Adipocyte (in vitro differentiated cells): ENCODE data around the gene DGKG.

Experiments used
- DNase-seq: peaks from one replicate; pipeline ENCODE4 v3.0.0-alpha.2; 2015; ENCODE audit warnings: low read depth
- H3K27me3 ChIP-seq: replicated peaks from 2 replicates; pipeline ENCODE4 v1.7.0; 2013; ENCODE audit warnings: mild to moderate bottlenecking, low read length, moderate library complexity; ENCODE audit not compliant: control insufficient read depth, insufficient read depth
- H3K36me3 ChIP-seq: 2 replicates; pipeline ENCODE4 v1.7.0; 2013; ENCODE audit warnings: low read length, mild to moderate bottlenecking, moderate library complexity; ENCODE audit not compliant: control insufficient read depth, insufficient read depth, severe bottlenecking
- H3K4me1 ChIP-seq: 2 replicates; pipeline ENCODE4 v1.7.0; 2013; ENCODE audit warnings: mild to moderate bottlenecking, low read length, moderate library complexity; ENCODE audit not compliant: control insufficient read depth, insufficient read depth
- H3K4me3 ChIP-seq: 2 replicates; pipeline ENCODE4 v1.7.0; 2013; ENCODE audit warnings: mild to moderate bottlenecking, low read length, moderate library complexity
- H3K9ac ChIP-seq: 2 replicates; pipeline ENCODE4 v1.7.0; 2013; ENCODE audit warnings: mild to moderate bottlenecking, low read length, moderate library complexity
- H3K9me3 ChIP-seq: 2 replicates; pipeline ENCODE4 v1.7.0; 2013; ENCODE audit warnings: mild to moderate bottlenecking, low read length, moderate library complexity; ENCODE audit not compliant: control insufficient read depth

The DGKG gene

DNA sequence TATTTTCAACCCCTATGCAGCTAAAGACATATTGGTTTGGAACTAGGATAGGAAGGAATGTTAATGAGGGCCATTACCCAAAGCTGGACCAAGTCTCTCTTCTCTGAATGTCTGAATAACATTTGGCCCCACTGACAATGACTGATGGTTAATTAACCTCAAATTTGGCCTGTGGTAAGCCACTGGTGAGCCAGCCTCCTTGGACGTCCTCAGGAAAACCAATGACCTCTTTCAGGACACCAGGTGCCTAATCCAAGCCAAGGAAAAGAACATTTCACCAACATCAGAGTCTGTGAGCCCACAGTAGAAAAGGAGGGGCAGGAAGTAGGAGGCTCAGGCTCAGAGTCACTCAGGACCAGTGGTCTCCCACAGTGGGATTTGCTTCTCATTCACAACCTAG, 196.7 kb downstream of the DGKG start:
- H3K4me3 ChIP-seq, result no peak overlapping the region
- peaks cover 6% of the 10 kb centered on the region for H3K27me3 ChIP-seq
- H3K36me3 ChIP-seq, result no peaks in the 10 kb centered on the region
- no peak overlapping the region for H3K9ac ChIP-seq
- H3K9me3 ChIP-seq, result no peaks in the 10 kb centered on the region
- H3K4me1 ChIP-seq, result no peaks in the 10 kb centered on the region
- DNase-seq, result no peak

- Histone ChIP-seq H3K4me3 (no peak overlapping the region), H3K4me1 (no peaks in the 10 kb centered on the region), H3K27me3 (peaks cover 6% of the 10 kb centered on the region), H3K9me3 (no peaks in the 10 kb centered on the region), H3K9ac (no peak overlapping the region), H3K36me3 (no peaks in the 10 kb centered on the region)
- no peak for DNase-seq
Observed at GRCh38 chr3:186164696-186165095, 197.3 kb downstream of the DGKG start.

- Histone ChIP-seq H3K9me3 (no peaks in the 10 kb centered on the region), H3K4me3 (no peak overlapping the region), H3K4me1 (no peaks in the 10 kb centered on the region), H3K27me3 (peaks cover 6% of the 10 kb centered on the region), H3K36me3 (no peaks in the 10 kb centered on the region), H3K9ac (no peak overlapping the region)
- no peak for DNase-seq
Observed at GRCh38 chr3:186162221-186162620, 199.8 kb downstream of the DGKG start.

GRCh38 chr3:186160691-186161243, 201.3 kb downstream of the DGKG start:
- no peaks in the 10 kb centered on the region for H3K4me1 ChIP-seq
- no peak overlapping the region for H3K4me3 ChIP-seq
- H3K36me3 ChIP-seq, result no peaks in the 10 kb centered on the region
- no peak for DNase-seq
- peaks cover 5% of the 10 kb centered on the region for H3K27me3 ChIP-seq
- H3K9me3 ChIP-seq, result no peaks in the 10 kb centered on the region
- H3K9ac ChIP-seq, result no peak overlapping the region

GRCh38 chr3:186154641-186155040, 207.4 kb downstream of the DGKG start:
- no peak for DNase-seq
- H3K36me3 ChIP-seq, result no peaks in the 10 kb centered on the region
- H3K9ac ChIP-seq, result no peak overlapping the region
- no peak overlapping the region for H3K4me3 ChIP-seq
- H3K27me3 ChIP-seq, result no peaks in the 10 kb centered on the region
- no peaks in the 10 kb centered on the region for H3K9me3 ChIP-seq
- no peaks in the 10 kb centered on the region for H3K4me1 ChIP-seq

GRCh38 chr3:186152889-186153292, 209.1 kb downstream of the DGKG start:
- H3K4me1 ChIP-seq, result no peaks in the 10 kb centered on the region
- no peaks in the 10 kb centered on the region for H3K27me3 ChIP-seq
- H3K4me3 ChIP-seq, result no peak overlapping the region
- H3K9ac ChIP-seq, result no peak overlapping the region
- H3K36me3 ChIP-seq, result no peaks in the 10 kb centered on the region
- no peaks in the 10 kb centered on the region for H3K9me3 ChIP-seq
- DNase-seq, result no peak

GRCh38 chr3:186152361-186152798, 209.7 kb downstream of the DGKG start:
- Histone ChIP-seq H3K4me1 (peaks cover under 1% of the 10 kb centered on the region), H3K9me3 (no peaks in the 10 kb centered on the region), H3K36me3 (no peaks in the 10 kb centered on the region), H3K4me3 (no peak overlapping the region), H3K9ac (no peak overlapping the region), H3K27me3 (no peaks in the 10 kb centered on the region)
- DNase-seq, result no peak

DNA sequence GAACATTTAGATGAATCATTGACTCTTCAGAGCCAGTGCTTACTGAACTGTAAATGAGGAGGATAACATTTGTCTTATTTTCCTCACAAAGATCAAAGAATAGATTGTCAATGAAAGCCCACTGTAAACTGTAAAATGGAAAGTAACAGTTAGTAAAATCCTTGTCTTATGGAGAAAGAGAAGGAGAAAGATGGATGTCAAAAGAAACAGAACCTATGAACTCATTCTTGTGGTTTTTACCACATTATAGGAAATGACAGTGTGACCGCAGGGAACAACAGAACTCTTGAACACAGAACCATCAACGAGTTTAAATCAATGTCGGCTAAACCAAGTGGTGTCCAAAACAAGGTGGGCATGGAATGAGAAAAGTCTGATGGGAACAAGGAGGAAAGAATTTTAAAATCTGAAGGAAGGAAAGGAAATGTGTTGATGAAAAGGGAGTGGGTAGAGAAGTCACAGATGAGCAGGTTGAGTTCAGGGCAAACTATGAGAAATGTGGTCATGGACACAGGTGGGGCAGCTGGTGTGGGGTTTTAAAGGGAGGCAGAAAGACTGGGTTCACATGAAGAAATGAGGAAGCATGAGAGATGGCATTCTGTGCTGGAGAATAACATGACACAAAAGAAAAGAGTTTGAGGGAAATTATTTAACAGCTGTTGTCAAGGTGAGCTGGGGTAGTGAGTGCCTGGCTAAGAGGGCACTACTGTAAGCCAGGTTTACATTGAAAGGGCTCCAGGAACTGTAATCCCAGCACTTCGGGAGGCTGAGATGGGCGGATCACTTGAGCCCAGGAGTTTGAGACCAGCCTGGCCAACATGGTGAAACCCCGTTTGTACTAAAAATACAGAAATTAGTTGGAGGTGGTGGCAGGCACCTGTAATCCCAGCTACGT, 210.7 kb downstream of the DGKG start:
- Histone ChIP-seq H3K9me3 (no peaks in the 10 kb centered on the region), H3K36me3 (no peaks in the 10 kb centered on the region), H3K4me3 (no peak overlapping the region), H3K27me3 (no peaks in the 10 kb centered on the region), H3K4me1 (peaks cover 9% of the 10 kb centered on the region), H3K9ac (no peak overlapping the region)
- no peak for DNase-seq

DNA sequence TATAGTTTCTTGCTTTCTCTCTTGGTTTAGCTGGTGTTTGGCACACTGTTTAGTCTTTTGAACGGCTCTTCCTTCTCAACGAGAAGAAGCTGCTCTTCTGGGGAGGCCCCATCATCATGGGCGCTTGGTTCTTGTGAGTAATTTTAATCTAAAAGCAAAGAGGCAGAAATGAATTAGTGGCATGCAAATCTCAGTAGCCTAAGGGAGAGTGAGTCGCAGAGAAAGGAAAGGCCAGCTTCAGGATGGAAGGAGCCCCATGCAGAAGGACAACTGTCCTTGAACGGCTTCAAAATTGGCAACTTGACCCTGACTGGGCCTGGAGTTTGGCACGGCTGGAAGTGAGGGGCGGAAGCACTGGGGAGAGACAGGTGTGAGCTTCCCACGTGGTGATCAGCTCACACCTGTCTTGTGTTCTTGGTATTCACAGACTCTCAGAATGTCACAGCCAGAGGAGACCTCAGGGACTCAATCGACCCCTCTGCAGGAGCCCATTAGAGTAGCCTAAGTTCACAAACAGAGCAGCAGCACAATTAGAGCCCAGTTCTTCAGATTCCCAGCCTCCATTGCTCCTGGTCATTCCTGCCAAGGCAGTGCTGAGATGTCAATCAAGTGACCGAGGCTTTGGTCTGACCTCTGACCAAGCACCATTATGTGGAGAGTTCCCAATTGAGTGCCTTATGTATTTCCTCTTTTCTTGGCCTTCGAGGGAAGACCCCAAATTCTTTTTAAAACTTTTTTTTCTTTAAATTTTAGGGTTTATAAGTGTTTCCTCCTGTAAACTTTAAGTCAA, 211.8 kb downstream of the DGKG start:
- peaks cover 9% of the 10 kb centered on the region for H3K4me1 ChIP-seq
- no peak for DNase-seq
- H3K27me3 ChIP-seq, result no peaks in the 10 kb centered on the region
- no peaks in the 10 kb centered on the region for H3K36me3 ChIP-seq
- no peak overlapping the region for H3K4me3 ChIP-seq
- H3K9me3 ChIP-seq, result no peaks in the 10 kb centered on the region
- no peak overlapping the region for H3K9ac ChIP-seq

DNA sequence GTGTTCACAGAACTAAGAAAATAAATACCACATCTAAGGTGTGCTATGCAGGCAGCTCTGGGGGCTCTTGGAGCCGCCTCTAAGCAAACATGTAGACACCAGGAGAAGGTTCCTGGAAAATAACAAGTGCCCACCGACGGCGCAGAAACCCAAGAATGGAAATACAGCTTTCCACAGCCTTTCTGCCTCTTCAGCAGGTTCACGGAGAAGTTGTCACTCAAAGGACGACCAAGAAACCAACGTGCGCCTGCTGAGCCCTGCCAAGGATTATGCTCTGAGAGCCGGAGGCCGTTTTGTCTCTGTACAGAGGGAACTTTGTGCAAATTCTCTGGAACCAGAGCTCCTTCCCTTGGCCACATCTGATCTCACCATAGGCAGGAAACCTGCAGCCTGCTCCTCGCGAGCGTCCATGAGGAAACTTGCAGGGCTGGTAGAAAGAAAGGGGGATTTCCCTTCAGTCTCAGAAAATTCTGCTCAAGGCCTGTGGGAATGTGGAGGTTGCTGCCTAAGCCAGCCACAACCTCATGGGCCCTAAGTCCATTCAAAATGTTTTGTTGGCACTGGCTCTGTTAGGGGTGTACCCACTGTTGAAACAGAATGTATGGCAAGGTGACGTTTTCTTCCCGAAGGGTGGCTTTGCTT, 212.6 kb downstream of the DGKG start:
- Histone ChIP-seq H3K9ac (no peak overlapping the region), H3K36me3 (no peaks in the 10 kb centered on the region), H3K9me3 (no peaks in the 10 kb centered on the region), H3K4me1 (peaks cover 9% of the 10 kb centered on the region), H3K4me3 (no peak overlapping the region), H3K27me3 (no peaks in the 10 kb centered on the region)
- no peak for DNase-seq

DNA sequence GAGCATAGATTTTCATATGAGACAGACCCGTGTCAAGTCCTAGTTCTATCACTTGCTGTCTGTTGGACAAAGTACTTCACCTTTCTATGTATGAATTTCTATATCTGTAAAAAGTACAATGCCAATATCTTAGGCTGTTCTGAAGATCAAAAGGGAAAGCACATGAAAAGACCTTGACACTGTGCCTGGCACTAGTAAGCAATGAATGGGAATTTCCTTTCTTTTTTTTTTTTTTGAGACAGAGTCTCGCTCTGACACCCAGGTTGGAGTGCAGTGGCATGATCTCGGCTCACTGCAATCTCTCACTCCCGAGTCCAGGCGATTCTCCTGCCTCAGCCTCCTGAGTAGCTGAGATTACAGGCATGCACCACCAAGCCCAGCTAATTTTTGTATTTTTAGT, 217.8 kb downstream of the DGKG start:
- Histone ChIP-seq H3K9ac (no peak overlapping the region), H3K4me3 (no peak overlapping the region), H3K27me3 (peaks cover 3% of the 10 kb centered on the region), H3K9me3 (no peaks in the 10 kb centered on the region), H3K4me1 (peaks cover 18% of the 10 kb centered on the region), H3K36me3 (no peaks in the 10 kb centered on the region)
- DNase-seq, result no peak
